Retina (tissue), 1 donor: ENCODE measurements around the gene COL8A1.
"Not testable (repeated sequence)": the region's sequence is repeated elsewhere in the genome, so short reads cannot be mapped to it uniquely, and the experiment has no call there.

Experiments
- DNase-seq: peaks from one replicate; pipeline ENCODE4 v3.0.0-alpha.2; 2016

The COL8A1 gene

DNA sequence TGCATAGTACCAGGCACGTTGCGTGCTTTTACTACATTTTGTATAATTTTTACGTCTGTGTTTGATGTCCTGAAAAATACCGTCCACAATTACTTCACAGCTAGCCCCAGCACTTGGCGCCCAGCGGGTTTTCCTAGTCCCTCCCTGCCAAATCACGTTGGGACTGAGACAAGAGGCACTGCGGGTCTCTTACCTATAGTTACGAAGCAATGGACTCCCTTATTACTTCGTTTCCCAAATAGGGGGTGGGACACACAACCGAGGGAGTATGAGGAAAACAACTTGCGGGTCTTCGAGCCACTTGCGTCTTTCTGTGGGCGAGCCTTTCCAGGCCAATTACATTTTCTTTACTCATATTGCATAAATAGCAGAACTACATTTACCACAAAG, 178.6 kb downstream of the COL8A1 start:
- DNase-seq: no peak

DNA sequence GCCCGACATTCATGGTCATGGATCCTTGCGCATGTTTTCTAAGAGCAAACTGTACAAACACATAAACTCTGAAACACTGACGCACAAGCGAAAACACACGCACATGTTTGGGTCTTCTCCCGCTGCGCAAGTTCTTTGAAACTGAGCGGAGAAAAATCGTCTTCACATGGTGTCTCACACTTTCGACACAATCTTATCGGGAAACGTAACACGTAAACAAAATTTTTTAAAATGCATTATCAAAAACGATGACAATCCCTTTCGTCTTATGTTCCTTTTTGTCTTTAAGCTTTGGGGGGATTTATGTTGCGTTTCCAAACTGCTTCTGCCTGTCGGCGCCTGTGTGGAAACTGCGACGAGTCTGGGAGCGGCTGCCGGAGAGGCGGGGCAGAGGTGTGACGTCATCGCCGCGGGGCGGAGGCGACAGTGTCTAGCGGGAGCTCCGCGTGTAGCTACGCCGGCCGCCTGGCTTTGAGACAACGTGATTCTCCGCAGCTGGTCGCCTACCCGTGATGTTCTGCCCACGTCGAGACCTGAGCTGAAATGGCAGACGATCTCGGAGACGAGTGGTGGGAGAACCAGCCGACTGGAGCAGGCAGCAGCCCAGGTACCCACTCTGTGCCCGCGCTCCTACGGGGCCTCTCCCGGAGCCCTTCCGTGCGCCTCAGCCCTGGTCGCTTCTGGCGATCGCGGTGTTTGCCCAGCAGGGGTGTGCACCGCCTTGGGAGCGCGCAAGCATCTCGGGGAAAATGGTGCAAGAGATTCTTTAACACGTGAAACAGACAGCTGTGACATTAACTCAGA, 179.2 kb downstream of the COL8A1 start, which contains the start of gene CMSS1:
TSS of gene CMSS1 (plus strand) at position 426 of the 804 bp plus-strand sequence.
- peak; percentile 99 for DNase-seq

GRCh38 chr3:99818818-99819217, 180.4 kb downstream of the COL8A1 start:
- no peak for DNase-seq

- no peak for DNase-seq
Observed at GRCh38 chr3:99823723-99824711, 185.6 kb downstream of the COL8A1 start.

- DNase-seq: no peak
Observed at GRCh38 chr3:99825004-99825640, 186.7 kb downstream of the COL8A1 start.

GRCh38 chr3:99829844-99830243, 191.4 kb downstream of the COL8A1 start:
- no peak for DNase-seq

- DNase-seq: no peak
Observed at GRCh38 chr3:99833617-99834205, 195.3 kb downstream of the COL8A1 start.

GRCh38 chr3:99834211-99834957, 196.0 kb downstream of the COL8A1 start:
- DNase-seq: no peak

DNA sequence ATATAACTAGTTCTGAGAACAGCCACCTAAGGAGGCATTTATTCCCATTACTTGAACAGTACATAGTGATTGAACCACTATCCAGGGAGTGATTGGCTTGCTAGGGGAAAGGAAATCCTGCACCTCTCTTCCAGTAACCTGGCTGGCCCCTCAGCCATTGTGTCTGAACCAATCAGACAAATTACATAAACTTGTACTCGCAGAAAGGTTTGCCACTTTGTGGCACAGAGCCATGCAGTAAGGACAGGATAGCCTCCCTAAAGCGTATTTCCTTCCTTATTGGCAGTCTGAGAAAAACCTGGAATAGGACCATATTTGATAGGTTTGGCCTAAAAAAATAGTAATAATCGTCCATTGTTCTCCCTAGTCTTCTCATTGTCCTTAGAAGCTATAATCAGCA, 198.3 kb downstream of the COL8A1 start:
- DNase-seq: no peak

- DNase-seq: no peak
Observed at GRCh38 chr3:99837715-99838114, 199.3 kb downstream of the COL8A1 start.

DNA sequence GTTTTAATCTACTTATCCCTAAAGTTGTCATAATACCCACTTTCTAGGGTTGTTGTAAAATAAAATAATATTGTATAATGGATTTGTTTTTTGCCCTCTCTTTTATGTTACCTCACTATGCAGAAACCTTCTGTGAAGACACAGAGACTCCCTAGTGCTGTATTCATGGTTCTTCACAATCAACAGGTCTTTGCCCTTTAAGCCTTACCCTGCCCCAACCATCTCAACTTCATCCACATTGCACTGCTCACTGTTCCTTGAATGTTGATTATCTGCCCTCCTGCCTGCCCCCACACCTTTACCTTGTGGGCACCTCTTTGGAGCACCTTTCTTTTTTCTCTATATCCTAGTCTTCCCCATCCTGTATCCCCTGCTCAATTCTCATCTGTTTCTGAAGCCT, 200.4 kb downstream of the COL8A1 start:
- no peak for DNase-seq

DNA sequence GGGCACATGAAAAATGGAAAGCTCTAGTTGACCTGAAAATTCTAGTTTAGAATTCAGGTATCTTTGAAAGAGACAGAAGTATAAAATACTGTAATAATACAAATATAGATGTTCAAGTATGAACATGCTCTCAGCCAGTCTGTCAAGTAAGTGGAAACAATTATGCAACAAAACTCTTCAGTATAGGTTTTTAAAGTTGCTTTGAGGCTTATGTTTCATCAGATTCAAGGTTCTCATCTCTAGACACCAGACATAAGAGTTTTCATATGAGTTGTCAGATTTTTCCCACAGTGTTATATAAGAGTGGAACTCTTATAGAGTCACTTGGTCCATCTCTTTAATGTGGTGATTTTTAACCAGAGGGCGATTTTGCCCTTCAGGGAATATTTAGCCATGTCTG, 201.2 kb downstream of the COL8A1 start:
- no peak for DNase-seq

- not testable (repeated sequence) for DNase-seq
Observed at GRCh38 chr3:99841949-99842348, 203.6 kb downstream of the COL8A1 start.

DNA sequence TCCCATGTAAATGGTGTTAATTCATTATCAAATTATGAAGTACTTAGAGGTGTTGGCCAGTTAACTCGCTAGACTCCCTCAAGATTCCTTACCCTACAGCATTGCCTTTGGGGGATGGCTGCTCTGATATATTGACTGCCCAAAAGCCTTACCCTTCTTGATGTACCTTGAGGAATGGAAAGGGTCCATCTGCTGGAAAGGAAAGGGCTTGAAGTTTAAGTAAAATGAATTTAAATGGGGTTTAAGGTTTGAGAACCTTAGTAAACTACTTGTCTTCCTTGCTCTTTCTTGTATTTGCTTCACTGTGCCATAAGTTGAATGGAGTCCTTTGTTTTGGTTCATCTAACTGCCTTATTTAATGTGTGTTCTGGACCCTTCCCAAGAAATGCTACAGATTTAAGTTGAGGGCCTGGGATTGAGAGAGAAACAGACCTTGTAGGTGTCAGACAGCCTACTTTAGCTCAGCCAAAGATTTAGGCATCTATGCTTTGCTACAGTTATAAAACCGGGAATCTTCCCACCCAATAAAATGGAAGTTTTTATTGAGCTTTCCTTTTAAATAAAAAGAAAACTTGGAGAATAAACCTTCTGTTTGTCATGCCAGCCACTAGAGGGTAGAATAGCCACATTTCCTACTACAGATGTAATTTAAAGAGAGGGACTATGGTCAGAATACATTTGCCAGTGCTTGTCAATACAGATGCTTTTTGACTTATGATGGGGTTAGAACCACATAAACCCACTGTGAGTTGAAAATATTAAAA, 204.6 kb downstream of the COL8A1 start:
- DNase-seq: peak; percentile 41

- peak; percentile 47 for DNase-seq
Observed at GRCh38 chr3:99843590-99844258, 205.3 kb downstream of the COL8A1 start.

GRCh38 chr3:99845331-99845730, 206.9 kb downstream of the COL8A1 start:
- no peak for DNase-seq

DNA sequence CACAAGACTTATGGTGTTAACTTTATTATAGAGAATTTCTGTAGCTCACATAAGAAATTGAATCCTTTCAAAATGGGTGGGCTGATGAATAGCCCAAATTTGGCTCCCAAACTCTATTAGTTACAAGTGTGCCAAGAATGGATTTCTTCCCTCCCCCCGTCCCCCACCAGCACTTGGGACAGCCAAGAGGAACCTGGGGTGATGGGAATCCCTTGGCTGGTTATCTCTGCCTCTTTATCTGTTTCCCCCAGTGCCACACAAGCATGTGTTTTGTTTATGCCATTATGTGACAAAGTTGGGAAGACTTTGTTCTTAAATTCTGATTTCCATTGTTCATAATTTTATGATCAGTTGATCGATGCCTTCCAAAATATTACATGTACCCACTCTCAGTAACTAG, 207.6 kb downstream of the COL8A1 start:
- no peak for DNase-seq

DNA sequence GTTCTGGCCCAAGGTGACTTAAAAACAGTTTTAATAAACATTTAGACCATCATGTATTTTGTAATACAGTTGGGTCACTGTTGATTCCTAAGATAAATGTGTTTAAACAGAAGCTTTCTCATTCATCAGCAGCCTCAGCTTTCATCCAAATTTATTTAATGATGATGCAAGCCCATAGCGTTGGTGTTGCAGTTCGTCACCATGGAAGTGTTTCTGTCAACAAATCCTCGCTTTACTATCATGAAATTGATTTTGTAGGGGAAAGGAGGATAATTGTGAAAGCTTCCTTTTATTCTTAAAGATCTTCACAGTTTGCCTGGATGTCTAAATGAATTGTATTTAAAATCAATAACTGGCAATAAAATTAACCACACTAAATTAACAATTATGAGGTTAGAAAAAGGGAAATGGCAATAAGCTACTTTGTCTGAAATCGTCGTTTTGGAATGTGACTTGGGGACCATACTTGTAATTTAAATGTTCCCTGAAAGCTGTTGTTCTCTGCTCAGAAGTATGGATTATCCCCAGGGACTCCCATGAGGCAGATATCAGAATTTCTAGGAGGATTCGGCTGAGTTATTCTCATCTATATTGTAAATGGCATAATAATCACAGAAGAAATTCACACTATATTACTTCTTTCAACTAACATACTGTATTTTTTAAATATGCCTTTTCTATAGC, 208.2 kb downstream of the COL8A1 start:
- DNase-seq: no peak

GRCh38 chr3:99848433-99848832, 210.0 kb downstream of the COL8A1 start:
- no peak for DNase-seq
